NCI-H460 (cell line): Measurements from ENCODE around the gene CD46. TPM values are rescaled to one million over a fixed set of nuclear protein-coding genes. Genes with fewer than 3 reads are reported as not detected.
"Not testable (repeated sequence)": the region's sequence is repeated elsewhere in the genome, so short reads cannot be mapped to it uniquely, and the experiment has no call there.

Experiments
- DNase-seq: peaks from one replicate; pipeline ENCODE4 v3.0.0-alpha.2; 2016; ENCODE audit warnings: low read depth; ENCODE audit errors: extremely low read depth
- total RNA-seq: library from RNA; depleted of rRNA; stranded (reverse); fragments of >200 nt; shearing (Covaris generic); gene quantifications from 2 replicates; pipeline ENCODE4 v1.2.3, GENCODE V29; 2014

The CD46 gene
- total RNA-seq, 1 experiment from 2014 or later = 174 TPM

DNA sequence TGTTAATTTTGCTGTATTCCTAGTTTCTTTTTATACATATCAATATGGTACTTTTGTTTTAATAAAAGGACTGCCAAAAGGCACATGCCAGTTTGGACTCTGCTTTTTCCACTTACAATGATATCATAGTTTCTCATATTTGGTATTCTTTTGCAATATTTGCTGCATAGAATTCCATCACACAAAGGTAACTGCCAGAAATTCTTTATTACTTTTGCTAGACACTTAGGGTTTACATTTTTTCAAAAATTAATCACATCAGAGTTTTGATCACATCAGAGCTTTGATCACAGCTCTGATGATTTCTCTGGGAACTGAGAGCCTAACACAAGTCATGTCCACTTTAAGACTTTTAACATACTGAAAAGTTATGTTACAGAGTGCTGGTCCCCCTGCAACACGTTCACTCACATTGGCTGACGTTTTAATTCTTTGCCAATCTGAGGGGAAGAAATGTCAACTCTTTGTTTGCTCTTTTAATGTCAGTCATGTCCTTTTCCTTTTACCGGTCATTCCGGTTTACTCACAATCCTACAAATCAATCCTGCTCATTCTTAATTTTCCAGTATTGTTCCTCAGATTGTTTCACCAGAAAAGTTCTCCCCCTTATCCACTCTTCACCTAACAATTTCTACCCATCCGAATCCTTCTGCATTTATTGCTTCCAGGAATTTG lies 1.1 kb upstream of the CD46 start:
- no peak for DNase-seq

DNA sequence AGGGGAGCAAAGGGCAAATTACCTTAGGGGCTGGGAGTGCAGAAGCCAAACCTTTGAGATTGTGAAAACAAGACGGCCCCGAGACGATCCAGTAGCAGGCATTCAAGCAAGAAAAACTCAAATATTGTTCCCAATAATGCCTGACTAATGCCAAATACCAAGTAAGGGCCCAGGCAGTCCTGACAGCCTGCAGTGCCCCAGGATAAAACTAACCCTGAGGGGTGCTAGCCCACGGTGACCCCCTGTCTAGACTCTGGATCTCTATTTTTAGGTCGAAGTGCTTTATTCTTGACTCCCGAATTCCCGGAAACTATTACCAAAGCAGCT lies 428 bp upstream of the CD46 start:
- not testable (repeated sequence) for DNase-seq

DNA sequence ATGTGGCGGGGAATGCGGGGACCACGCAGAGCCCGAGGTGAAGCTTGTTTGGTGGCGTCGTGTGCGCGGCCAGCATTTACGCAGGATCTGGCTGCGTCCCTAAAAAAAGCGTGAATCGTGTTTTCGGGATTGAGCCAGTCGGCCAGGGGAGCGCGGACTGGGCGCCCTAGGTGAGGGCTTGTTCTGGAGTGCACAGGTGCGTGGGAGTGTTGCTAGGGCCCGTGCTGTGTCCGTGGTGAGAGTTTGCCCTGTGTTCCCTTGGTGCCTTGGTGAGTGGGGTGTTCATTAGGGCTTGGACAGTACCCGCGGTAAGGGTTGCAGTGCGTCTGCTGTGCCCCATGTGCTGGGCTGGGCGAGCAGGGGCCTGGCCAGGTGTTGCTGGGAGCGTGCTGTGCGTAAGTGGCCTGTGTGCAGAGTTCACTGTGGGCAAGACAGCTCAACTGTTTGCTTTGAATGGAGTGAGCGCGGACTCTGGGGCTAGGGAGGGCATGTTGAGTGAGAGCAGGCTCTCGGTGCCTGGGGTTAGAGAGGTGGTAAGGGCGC lies 673 bp downstream of the CD46 start:
- no peak for DNase-seq

DNA sequence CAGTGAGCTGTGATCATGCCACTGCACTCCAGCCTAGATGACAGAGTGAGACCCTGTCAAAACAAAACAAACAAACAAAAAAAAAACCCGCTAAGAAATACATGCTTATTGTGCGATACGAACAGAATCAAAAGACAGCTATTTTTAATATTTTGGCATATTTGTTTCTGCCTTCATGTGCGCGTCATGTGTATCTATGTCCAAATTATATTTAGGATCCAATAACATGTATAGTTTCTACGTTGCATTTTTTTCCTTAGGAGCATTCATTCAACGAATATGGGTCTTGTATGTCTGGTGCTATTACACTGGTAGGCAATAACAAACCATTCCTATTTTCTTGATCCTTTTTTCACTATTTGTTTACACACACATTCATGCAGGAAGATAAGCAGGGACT lies 1.8 kb downstream of the CD46 start:
- DNase-seq = no peak

DNA sequence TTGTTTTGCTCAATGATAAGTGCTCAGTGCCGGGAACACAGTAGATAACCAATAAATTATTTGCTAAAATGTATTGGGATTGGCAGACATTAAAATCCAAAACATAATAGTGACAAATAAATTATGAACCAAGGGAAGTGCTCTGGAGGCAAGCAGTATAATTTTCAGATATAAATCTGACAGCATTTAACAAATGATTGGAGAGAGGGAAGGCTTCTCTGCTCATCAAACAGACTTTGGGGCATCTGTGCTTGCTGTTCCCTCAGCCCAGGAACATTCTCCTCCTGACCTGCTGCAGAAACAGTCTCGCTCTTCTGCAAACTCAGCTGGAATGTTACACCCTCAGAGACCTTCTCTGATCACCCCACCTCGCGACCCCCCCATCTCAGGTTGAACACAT lies 2.2 kb downstream of the CD46 start:
- DNase-seq = no peak

DNA sequence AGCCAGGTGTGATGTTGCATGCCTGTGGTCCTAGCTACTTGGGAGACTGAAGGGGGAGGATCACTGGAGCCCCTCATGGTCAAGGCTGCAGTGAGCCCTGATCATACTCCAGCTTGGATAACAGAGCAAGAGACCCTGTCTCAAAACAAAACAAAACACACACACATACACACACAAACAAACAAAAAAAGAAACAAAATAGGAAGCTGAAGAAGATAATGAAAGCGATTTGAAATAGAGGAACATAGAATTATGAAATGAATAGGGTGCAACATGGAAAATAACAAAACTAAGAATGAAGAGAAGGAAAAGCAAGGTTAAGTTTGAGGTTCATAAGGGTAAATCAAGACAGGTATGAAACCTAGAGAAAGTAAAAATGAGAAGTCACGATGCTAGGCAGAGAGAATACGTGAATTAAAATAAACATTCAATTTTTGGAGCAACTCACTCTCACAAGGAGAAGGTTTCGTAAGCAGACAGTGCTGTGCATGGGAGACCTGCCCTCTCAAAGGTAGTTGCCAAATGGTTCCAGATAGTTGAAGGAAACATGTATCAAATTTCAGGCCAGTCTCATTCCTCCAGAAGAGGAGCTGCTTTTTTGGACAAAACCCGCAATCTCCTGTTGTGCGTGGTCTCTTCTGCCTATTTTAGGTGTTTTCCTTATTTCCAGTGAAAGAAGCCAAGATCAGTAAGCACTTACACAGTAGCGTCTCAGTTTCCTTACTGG lies 3.3 kb downstream of the CD46 start:
- no peak for DNase-seq

DNA sequence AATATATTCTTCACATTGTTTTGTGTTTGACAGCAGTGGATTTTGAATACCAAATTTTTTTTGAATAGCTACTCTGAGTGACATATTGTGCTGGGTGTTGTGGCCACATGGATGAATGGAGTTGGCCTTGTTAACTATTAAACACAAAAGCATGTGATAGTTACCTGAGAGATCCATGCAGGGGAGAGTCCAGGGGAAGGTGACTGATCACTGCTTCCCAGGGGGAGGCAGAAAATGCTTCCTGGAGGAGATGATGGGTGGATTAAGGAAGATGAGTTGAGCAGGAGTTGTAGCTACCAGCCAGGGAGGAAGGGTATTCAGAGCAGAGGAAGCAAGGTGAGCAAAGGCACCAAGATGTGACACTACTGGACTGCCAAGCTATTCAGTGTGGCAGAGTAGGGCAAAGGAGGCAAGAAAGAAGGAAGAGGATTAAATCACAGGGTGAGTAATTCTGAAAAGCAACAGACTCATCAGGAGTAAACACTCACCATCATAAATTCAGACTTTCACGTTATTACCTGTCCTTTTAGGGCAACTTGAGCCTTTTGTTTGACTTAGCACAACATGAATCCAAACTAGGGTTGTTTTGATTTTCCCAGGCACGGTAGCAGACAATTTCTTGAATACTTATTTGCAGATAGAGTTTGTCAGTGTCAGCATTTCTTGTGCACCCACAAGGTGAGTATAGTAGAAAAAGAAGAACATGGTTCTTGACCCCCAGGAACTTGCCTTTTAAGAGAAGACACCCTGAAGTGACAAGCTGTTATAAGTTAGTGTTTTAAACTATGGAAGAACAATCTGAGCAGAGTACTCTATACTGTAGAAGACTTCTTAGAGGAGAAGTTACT lies 4.2 kb downstream of the CD46 start:
- DNase-seq = no peak

DNA sequence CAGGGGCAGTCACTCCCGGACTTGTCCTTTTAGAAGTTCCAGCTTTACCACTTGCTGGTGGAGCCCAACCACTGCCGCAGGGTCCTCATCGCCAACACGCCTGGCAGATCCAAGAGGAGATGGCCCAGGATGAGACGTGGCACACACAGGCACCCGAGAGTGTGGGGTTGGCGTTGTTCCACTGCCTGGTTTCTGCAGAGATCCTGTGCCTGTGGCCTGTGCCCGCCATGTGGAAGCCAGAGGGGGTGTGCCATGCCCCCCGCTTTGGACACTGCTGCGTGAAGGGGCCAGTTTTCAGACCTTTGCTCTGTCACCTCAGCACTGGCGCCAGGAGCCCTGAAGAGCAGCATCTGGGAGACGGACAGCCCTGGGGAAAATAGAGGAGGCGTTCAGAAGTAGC lies 10.8 kb downstream of the CD46 start:
- no peak for DNase-seq

DNA sequence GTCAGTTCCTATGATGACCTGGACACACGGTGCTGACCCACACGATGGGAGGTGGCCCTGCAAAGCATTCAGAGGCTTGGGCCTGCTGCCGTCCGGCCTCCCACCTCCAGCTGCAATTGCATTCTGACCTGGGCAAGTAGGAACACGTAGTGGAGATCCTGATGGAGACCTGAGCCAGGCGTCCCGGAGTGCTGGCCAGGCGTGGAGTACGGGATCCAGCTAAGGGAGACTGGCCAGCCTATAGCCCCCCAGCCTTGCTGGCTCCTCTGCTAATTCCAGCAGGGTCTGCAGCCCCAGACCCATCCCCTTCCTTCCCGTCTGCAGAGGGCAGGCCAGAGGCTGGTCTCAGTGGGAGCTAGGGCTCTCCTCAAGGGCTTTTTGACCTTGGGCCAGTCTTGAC lies 11.2 kb downstream of the CD46 start:
- DNase-seq = no peak

DNA sequence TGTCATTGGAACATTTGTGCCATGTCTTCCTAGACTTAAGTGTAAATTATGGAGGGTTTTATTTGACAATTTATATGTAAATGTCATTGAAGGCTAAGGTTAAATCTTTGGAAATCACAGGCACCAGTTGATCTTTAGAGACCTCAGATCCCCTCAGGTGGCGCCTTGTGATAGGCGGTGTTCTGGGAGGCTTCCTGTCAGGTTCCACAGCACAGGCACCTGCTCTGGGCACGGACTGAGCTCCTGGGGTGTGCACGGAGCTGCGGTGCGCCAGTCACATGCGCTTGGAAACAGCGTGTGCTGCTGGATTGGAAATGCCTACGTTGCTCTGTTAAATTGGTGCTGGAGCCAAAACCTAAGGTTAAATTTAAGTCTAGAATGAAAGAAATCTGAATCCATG lies 12.1 kb downstream of the CD46 start:
- DNase-seq = no peak

DNA sequence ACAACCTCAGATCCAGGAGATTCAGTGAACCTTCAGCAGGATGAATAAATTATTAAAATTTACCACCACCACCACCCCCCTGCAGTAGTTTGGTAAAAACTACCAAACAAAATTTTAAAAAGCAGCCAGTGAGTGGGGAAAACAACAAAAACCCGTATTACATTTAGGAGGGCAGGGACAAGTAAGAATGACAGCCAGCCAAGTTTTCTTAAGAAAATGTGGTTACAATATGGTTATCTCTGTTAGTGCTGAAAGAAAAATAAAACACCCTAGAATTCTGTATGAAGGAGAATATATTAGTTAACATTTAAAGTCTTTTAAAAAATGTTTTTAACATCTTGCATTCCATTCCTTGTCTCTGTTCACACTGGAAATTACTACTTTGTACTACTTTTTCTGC lies 14.7 kb downstream of the CD46 start:
- DNase-seq = no peak

DNA sequence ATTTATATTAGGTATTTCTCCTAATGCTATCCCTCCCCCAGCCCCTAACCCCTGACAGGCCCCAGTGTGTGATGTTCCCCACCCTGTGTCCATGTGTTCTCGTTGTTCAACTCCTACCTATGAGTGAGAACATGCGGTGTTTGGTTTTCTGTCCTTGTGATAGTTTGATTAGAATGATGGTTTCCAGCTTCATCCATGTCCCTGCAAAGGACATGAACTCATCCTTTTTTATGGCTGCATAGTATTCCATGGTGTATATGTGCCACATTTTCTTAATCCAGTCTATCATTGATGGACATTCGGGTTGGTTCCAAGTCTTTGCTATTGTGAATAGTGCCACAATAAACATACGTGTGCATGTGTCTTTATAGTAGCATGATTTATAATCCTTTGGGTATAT lies 18.7 kb downstream of the CD46 start:
- DNase-seq = not testable (repeated sequence)

DNA sequence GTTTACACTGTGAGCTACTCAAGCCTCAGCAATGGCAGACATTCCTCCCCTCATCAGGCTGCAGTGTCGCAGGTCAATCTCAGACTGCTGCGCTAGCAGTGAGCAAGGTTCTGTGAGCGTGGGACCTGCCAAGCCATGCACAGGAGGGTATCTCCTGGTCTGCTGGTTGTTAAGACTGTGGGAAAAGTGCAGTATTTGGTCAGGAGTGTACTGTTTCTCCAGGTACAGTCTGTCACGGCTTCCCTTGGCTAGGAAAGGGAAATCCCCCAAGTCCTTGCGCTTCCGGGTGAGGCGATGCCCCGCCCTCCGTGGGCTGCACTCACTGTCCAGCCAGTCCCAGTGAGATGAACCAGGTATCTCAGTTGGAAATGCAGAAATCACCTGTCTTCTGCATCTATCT lies 24.2 kb downstream of the CD46 start:
- DNase-seq = not testable (repeated sequence)

DNA sequence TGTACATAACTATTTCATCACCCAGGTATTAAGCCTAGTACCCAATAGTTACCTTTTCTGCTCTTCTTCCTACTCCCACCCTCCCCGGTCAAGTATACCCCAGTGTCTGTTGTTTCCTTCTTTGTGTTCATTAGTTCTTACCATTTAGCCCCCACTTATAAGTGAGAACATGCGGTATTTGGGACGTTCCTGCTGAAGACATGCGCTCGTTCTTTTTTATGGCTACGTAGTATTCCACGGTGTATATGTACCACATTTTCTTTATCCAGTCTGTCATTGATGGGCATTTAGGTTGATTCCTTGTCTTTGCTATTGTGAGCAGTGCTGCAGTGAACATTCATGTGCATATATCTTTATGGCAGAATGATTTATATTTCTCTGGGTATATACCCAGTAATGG lies 25.6 kb downstream of the CD46 start:
- DNase-seq = not testable (repeated sequence)

DNA sequence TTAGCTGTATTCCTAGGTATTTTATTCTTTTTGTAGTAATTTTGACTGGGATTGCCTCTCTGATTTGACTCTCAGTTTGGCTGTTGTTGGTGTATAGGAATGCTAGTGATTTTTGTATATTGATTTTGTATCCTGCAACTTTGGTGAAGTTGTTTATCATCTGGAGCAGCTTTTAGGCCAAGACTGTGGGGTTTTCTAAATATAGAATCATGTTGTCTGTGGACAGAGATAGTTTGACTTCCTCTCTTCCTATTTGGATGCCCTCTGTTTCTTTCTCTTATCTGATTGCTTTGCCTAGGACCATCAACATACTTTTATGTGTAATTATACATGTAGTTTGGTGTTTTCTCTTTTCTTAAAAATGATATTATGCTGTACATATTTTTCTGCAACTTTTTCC lies 27.2 kb downstream of the CD46 start:
- DNase-seq = no peak

DNA sequence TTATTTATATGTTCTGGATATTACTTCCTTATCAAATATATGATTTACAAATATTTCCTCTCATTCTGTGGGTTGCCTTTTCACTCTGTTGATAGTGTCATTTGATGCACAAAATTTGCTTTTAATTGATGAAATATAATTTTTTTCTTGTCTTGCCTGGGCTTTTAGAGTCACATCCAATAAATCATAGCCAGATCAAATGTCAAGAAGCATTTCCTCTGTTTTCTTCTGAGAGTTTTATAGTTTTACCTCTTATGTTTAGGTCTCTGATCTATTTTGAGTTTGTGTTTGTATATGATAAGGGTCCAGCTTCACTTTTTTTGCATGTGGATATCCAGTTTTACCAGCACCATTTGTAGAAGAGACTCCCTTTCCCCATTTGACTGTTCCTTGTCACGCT lies 29.5 kb downstream of the CD46 start:
- DNase-seq = no peak

DNA sequence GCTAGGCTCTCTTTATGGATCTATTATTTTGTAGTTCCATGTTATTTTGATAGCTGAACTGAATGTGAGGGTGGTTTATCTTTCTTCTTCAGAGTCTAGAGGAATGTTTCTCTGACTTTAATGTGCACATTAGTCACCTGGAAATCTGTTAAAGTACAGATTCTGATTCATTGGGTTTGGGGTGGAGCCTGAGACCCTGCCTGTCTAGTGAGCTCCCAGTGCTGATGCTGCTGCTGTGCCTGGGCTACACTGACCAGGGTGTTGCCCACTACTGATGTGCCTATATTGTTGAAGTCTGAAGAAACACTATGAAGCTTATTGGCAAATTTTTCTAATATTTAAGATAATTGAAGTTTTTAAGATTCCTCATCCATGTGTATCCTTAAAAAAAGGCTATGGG lies 35.9 kb downstream of the CD46 start:
- no peak for DNase-seq

DNA sequence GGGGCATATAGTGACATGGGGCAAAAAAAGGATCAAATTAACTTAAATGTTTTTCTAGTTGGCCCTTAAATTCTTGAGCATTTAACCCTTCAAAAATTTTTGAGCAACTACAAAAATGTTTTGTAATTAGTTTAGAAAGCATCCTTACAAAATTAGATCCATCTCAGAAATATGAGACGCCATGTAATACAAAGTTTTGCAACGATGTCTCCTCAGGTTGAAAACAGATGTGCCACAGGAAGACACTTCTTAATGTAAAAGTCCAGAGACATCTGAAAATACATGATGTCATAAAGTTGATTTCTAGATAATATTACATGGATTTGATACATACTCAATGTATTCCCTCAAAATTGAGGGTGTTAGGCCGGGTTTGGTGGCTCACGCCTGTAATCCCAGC lies 37.5 kb downstream of the CD46 start:
- no peak for DNase-seq

DNA sequence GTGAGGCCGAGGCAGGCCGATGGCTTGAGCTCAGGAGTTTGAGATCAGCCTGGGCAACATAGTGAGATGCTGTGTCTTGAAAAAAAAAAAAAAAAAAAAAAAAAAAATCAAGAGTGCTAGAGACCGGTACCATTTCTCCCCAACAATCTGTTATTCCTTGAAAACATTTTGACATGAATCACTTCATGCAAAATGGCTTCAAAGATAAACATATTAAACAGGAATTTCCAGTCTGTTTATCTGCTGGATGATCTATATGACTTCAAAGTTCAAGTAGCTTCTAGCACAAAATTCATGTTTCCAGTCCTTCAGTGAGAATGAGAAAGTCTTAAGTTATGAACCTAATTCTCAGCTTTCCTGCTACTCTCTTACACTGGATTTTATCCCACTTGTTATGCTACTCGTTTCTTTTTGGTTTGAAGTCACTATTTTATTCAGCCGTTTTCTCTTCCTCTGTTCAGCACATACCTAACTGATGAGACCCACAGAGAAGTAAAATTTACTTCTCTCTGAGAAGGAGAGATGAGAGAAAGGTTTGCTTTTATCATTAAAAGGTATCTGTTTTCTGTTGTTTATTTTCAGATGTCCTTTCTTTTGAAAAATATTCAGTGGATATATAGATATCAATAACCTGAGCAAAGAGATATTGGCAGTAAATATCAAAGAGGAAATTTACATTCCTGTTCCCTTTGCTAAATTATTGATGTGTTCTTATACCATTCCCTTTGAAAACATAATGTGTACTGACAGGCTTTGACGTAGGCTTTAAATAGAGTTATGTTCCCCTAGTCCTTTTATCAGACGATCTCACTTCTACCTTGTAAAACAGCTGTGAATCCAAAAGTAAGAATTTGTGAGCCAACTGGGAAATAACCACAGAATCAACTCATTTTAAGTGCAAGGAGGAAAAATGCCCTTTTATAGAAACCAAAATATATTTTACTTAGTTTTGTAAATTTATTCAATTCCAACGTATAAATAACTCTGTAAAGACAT lies 38.2 kb downstream of the CD46 start:
- DNase-seq = no peak

DNA sequence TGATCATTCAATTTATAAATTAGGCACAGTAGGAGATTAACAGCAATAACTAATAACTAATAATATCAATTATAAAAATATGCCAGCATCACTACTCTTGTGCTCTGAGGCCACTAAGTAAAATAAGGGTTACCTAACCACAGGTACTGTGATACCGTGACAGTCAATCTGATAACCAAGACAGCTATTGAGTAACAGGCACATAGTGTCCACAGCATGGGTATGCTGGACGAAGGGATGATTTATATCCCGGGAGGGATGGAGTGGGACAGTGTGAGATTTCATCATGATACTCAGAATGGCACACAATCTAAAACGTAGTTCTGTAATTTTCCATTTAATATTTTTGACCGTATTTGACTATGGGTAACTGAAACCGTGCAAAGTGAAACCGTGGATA lies 39.4 kb downstream of the CD46 start:
- DNase-seq = no peak
